ENCODE results near the gene TLN1. TPM values are rescaled to one million over a fixed set of nuclear protein-coding genes. Genes with fewer than 3 reads are reported as not detected.
A peak's percentile ranks its signal among the peaks of the same experiment; 100 is the strongest.

TLN1 gene
- total RNA-seq, 1 donor from 2014 or later, result 164 TPM

- TF ChIP-seq CTCF (conservative IDR thresholded peaks at IDR 0.05), result no peak
- Mint-ChIP-seq H3K9me3 (no peaks in the 10 kb centered on the region), H3K4me3 (peak overlapping the region; percentile 92), H3K36me3 (peaks cover 29% of the 10 kb centered on the region), H3K27ac (peak overlapping the region; percentile 45), H3K4me1 (ENCODE audit: unreplicated experiment) (peaks cover 23% of the 10 kb centered on the region), H3K27me3 (no peaks in the 10 kb centered on the region)
- DNase-seq (ENCODE audit: extremely low spot score, unreplicated experiment), result no peak
These were observed 13.6 kb upstream of the TLN1 start for GRCh38 chr9:35745569-35745968.

- TF ChIP-seq CTCF (conservative IDR thresholded peaks at IDR 0.05), result no peak
- H3K9me3 Mint-ChIP-seq, result no peaks in the 10 kb centered on the region
- H3K4me1 Mint-ChIP-seq (ENCODE audit: unreplicated experiment), result peaks cover 23% of the 10 kb centered on the region
- no peak for DNase-seq (ENCODE audit: extremely low spot score, unreplicated experiment)
- no peak overlapping the region for H3K4me3 Mint-ChIP-seq
- no peaks in the 10 kb centered on the region for H3K27me3 Mint-ChIP-seq
- H3K27ac Mint-ChIP-seq, result no peak overlapping the region
- H3K36me3 Mint-ChIP-seq, result peaks cover 34% of the 10 kb centered on the region
These were observed 12.0 kb upstream of the TLN1 start for GRCh38 chr9:35743880-35744518.

GRCh38 chr9:35743452-35743851 lies 11.5 kb upstream of the TLN1 start:
- Mint-ChIP-seq H3K4me1 (ENCODE audit: unreplicated experiment) (peaks cover 23% of the 10 kb centered on the region), H3K27me3 (no peaks in the 10 kb centered on the region), H3K27ac (no peak overlapping the region), H3K36me3 (peaks cover 40% of the 10 kb centered on the region), H3K9me3 (no peaks in the 10 kb centered on the region), H3K4me3 (no peak overlapping the region)
- TF ChIP-seq CTCF (conservative IDR thresholded peaks at IDR 0.05), result no peak
- DNase-seq (ENCODE audit: extremely low spot score, unreplicated experiment), result no peak

- no peak for TF ChIP-seq CTCF (conservative IDR thresholded peaks at IDR 0.05)
- no peak for DNase-seq (ENCODE audit: extremely low spot score, unreplicated experiment)
- Mint-ChIP-seq H3K36me3 (peaks cover 43% of the 10 kb centered on the region), H3K27ac (no peak overlapping the region), H3K4me1 (ENCODE audit: unreplicated experiment) (peaks cover 11% of the 10 kb centered on the region), H3K4me3 (no peak overlapping the region), H3K27me3 (no peaks in the 10 kb centered on the region), H3K9me3 (no peaks in the 10 kb centered on the region)
These were observed 9.7 kb upstream of the TLN1 start for GRCh38 chr9:35741740-35742139.

- Mint-ChIP-seq H3K4me1 (ENCODE audit: unreplicated experiment) (no peaks in the 10 kb centered on the region), H3K4me3 (no peak overlapping the region), H3K9me3 (no peaks in the 10 kb centered on the region), H3K27me3 (no peaks in the 10 kb centered on the region), H3K36me3 (peaks cover 41% of the 10 kb centered on the region), H3K27ac (no peak overlapping the region)
- TF ChIP-seq CTCF (conservative IDR thresholded peaks at IDR 0.05), result no peak
- DNase-seq (ENCODE audit: extremely low spot score, unreplicated experiment), result no peak
These were observed 8.2 kb upstream of the TLN1 start for GRCh38 chr9:35740243-35740642.
